ENCODE data around the gene USP17L24.
"Not testable (repeated sequence)": the region's sequence is repeated elsewhere in the genome, so short reads cannot be mapped to it uniquely, and the experiment has no call there.

The USP17L24 gene, protein sequence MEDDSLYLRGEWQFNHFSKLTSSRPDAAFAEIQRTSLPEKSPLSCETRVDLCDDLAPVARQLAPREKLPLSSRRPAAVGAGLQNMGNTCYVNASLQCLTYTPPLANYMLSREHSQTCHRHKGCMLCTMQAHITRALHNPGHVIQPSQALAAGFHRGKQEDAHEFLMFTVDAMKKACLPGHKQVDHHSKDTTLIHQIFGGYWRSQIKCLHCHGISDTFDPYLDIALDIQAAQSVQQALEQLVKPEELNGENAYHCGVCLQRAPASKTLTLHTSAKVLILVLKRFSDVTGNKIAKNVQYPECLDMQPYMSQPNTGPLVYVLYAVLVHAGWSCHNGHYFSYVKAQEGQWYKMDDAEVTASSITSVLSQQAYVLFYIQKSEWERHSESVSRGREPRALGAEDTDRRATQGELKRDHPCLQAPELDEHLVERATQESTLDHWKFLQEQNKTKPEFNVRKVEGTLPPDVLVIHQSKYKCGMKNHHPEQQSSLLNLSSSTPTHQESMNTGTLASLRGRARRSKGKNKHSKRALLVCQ

DNA sequence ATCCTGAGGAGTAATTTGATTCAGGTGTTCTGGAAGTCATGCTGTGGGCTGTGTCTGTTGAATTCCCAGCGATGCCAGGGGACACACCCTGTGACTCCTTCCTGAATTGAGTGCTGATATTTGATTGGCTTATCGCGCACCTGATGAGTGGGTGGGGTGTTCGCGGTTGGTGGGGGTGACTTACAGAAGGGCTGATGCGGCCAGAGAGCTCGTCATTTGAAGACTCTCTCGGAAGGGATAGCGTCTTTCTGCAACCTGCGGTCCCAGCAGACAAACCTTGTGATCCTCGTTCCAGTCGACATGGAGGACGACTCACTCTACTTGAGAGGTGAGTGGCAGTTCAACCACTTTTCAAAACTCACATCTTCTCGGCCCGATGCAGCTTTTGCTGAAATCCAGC lies at the start of gene USP17L24:
Gene USP17L24, plus strand, starts transcription at position 301 of the 400 bp plus-strand sequence. Its CDS starts 0 bp downstream, at position 301.
- DNase-seq (ENCODE audit: low read depth, low spot score), result not testable (repeated sequence)

DNA sequence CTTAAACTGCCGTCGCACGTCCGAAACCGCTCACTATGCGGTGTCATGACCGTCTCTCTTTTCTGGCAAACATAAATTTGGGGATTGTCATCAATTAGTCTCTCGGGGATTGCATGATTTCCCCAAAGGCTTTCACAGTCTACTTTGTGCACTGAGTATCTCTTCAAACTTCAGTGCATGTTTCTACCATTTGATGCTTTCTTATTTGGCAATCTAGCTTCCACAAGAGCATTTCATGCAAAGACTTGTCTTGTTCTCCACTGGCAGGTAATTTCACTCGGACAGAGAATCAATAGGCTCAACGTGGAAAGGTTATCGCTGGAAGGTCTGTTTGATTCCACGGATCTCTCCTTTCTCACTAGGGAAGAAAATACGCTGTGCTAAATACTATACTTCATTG lies 774 bp upstream of the USP17L24 start:
- not testable (repeated sequence) for DNase-seq (ENCODE audit: low read depth, low spot score)

DNA sequence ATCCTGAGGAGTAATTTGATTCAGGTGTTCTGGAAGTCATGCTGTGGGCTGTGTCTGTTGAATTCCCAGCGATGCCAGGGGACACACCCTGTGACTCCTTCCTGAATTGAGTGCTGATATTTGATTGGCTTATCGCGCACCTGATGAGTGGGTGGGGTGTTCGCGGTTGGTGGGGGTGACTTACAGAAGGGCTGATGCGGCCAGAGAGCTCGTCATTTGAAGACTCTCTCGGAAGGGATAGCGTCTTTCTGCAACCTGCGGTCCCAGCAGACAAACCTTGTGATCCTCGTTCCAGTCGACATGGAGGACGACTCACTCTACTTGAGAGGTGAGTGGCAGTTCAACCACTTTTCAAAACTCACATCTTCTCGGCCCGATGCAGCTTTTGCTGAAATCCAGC lies 4.6 kb downstream of the USP17L24 start, which contains the start of gene USP17L25:
Gene USP17L25, plus strand, starts transcription at position 301 of the 400 bp plus-strand sequence. Its CDS starts 0 bp downstream, at position 301.
- DNase-seq (ENCODE audit: low read depth, low spot score), result not testable (repeated sequence)

DNA sequence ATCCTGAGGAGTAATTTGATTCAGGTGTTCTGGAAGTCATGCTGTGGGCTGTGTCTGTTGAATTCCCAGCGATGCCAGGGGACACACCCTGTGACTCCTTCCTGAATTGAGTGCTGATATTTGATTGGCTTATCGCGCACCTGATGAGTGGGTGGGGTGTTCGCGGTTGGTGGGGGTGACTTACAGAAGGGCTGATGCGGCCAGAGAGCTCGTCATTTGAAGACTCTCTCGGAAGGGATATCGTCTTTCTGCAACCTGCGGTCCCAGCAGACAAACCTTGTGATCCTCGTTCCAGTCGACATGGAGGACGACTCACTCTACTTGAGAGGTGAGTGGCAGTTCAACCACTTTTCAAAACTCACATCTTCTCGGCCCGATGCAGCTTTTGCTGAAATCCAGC lies 9.4 kb downstream of the USP17L24 start, which contains the start of gene USP17L26:
Gene USP17L26, plus strand, starts transcription at position 301 of the 400 bp plus-strand sequence. Its CDS starts 0 bp downstream, at position 301.
- DNase-seq (ENCODE audit: low read depth, low spot score), result not testable (repeated sequence)

DNA sequence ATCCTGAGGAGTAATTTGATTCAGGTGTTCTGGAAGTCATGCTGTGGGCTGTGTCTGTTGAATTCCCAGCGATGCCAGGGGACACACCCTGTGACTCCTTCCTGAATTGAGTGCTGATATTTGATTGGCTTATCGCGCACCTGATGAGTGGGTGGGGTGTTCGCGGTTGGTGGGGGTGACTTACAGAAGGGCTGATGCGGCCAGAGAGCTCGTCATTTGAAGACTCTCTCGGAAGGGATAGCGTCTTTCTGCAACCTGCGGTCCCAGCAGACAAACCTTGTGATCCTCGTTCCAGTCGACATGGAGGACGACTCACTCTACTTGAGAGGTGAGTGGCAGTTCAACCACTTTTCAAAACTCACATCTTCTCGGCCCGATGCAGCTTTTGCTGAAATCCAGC lies 14.1 kb downstream of the USP17L24 start, which contains the start of gene USP17L5:
Gene USP17L5, plus strand, starts transcription at position 301 of the 400 bp plus-strand sequence. Its CDS starts 0 bp downstream, at position 301.
- not testable (repeated sequence) for DNase-seq (ENCODE audit: low read depth, low spot score)

DNA sequence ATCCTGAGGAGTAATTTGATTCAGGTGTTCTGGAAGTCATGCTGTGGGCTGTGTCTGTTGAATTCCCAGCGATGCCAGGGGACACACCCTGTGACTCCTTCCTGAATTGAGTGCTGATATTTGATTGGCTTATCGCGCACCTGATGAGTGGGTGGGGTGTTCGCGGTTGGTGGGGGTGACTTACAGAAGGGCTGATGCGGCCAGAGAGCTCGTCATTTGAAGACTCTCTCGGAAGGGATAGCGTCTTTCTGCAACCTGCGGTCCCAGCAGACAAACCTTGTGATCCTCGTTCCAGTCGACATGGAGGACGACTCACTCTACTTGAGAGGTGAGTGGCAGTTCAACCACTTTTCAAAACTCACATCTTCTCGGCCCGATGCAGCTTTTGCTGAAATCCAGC lies 18.9 kb downstream of the USP17L24 start, which contains the start of gene USP17L27:
Gene USP17L27, plus strand, starts transcription at position 301 of the 400 bp plus-strand sequence. Its CDS starts 0 bp downstream, at position 301.
- not testable (repeated sequence) for DNase-seq (ENCODE audit: low read depth, low spot score)

DNA sequence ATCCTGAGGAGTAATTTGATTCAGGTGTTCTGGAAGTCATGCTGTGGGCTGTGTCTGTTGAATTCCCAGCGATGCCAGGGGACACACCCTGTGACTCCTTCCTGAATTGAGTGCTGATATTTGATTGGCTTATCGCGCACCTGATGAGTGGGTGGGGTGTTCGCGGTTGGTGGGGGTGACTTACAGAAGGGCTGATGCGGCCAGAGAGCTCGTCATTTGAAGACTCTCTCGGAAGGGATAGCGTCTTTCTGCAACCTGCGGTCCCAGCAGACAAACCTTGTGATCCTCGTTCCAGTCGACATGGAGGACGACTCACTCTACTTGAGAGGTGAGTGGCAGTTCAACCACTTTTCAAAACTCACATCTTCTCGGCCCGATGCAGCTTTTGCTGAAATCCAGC lies 23.6 kb downstream of the USP17L24 start, which contains the start of gene USP17L28:
Gene USP17L28, plus strand, starts transcription at position 301 of the 400 bp plus-strand sequence. Its CDS starts 0 bp downstream, at position 301.
- DNase-seq (ENCODE audit: low read depth, low spot score), result not testable (repeated sequence)

DNA sequence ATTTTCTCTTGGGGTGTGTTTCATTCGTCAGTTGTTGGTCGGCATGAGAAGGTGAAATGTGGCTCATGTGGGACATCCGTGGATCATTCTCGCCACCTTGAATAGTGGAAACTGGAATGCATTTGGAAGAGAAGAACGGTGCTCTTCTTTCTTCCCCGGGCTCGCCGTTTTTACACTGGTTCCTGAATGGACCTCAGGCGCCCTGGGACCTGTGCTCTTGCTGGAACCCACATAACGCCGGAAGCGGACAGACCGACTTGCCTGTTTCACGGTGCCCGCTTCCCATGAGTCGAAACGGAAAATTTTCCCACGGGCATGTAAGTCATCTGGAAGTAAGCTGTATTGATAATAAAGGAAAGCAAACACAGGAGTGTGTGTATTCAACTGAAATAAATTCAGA lies 25.9 kb downstream of the USP17L24 start:
- not testable (repeated sequence) for DNase-seq (ENCODE audit: low read depth, low spot score)

DNA sequence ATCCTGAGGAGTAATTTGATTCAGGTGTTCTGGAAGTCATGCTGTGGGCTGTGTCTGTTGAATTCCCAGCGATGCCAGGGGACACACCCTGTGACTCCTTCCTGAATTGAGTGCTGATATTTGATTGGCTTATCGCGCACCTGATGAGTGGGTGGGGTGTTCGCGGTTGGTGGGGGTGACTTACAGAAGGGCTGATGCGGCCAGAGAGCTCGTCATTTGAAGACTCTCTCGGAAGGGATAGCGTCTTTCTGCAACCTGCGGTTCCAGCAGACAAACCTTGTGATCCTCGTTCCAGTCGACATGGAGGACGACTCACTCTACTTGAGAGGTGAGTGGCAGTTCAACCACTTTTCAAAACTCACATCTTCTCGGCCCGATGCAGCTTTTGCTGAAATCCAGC lies 28.4 kb downstream of the USP17L24 start, which contains the start of gene USP17L29:
Gene USP17L29, plus strand, starts transcription at position 301 of the 400 bp plus-strand sequence. Its CDS starts 0 bp downstream, at position 301.
- DNase-seq (ENCODE audit: low read depth, low spot score), result not testable (repeated sequence)

DNA sequence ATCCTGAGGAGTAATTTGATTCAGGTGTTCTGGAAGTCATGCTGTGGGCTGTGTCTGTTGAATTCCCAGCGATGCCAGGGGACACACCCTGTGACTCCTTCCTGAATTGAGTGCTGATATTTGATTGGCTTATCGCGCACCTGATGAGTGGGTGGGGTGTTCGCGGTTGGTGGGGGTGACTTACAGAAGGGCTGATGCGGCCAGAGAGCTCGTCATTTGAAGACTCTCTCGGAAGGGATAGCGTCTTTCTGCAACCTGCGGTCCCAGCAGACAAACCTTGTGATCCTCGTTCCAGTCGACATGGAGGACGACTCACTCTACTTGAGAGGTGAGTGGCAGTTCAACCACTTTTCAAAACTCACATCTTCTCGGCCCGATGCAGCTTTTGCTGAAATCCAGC lies 37.9 kb downstream of the USP17L24 start, which contains the start of gene USP17L30:
Gene USP17L30, plus strand, starts transcription at position 301 of the 400 bp plus-strand sequence. Its CDS starts 0 bp downstream, at position 301.
- not testable (repeated sequence) for DNase-seq (ENCODE audit: low read depth, low spot score)
